ENCODE results near the gene FANCC. TPM values are rescaled to one million over a fixed set of nuclear protein-coding genes. Genes with fewer than 3 reads are reported as not detected.

The FANCC gene
- total and polyA plus RNA-seq, 2 of the 8 experiments (the other 6 are each of a cell fraction or from before 2014, with no cell fraction given), result 7.8 to 15.2 TPM

DNA sequence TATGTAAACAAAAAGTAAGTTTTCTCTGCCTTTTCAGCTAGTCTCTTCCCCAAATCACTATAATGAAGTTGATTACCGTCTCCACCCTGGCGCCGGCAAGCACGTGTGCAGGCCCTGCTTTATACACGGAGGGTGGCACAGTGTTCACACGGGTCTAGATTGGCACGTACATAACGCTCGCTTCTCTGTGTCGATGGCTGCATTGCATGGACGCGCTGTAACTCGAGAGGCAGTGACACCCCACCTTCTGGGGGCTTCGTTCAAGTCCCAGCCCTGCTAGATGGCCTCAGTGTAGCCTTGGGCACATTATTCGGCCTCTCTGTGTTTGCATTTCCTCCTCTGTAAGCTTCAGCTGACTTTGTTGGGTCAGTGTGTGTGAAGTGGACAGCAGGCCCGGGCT lies 223.9 kb downstream of the FANCC start (continued):
- no peak for TF ChIP-seq SP1 (IDR thresholded peaks at IDR 0.05; ENCODE audit: low read depth, low read length)
- TF ChIP-seq JUND (IDR thresholded peaks at IDR 0.05; ENCODE audit: low read length), result no peak
- no peak for TF ChIP-seq KDM4A (IDR thresholded peaks at IDR 0.05; ENCODE audit: low read depth, low read length, severe bottlenecking)
- no peak for TF ChIP-seq SRF (IDR thresholded peaks at IDR 0.05; ENCODE audit: low read depth, low read length)
- TF ChIP-seq HDAC2 (IDR thresholded peaks at IDR 0.05; ENCODE audit: borderline replicate concordance in 1 of 2, low read depth in 2 of 2, low read length in 2 of 2), result no peak
